ENCODE results near the gene OPCML. TPM values are rescaled to one million over a fixed set of nuclear protein-coding genes. Genes with fewer than 3 reads are reported as not detected.

Gene OPCML
- total RNA-seq, 1 donor from 2014 or later = 1.2 TPM

- Mint-ChIP-seq H3K9me3 (no peaks in the 10 kb centered on the region), H3K4me1 (peaks cover 4% of the 10 kb centered on the region), H3K27ac (ENCODE audit: unreplicated experiment) (no peak overlapping the region), H3K4me3 (no peak overlapping the region), H3K36me3 (ENCODE audit: low read depth) (no peaks in the 10 kb centered on the region), H3K27me3 (ENCODE audit: low read depth) (no peaks in the 10 kb centered on the region)
- DNase-seq (ENCODE audit: low read depth, low spot score) = no peak
- no peak for TF ChIP-seq CTCF (conservative IDR thresholded peaks at IDR 0.05)
Observed at GRCh38 chr11:132844956-132845696, 687.2 kb downstream of the OPCML start.

- peaks cover 4% of the 10 kb centered on the region for H3K4me1 Mint-ChIP-seq
- H3K27ac Mint-ChIP-seq (ENCODE audit: unreplicated experiment) = no peak overlapping the region
- no peak for TF ChIP-seq CTCF (conservative IDR thresholded peaks at IDR 0.05)
- H3K36me3 Mint-ChIP-seq (ENCODE audit: low read depth) = no peaks in the 10 kb centered on the region
- H3K9me3 Mint-ChIP-seq = peaks cover 3% of the 10 kb centered on the region
- H3K4me3 Mint-ChIP-seq = no peak overlapping the region
- no peak for DNase-seq (ENCODE audit: low read depth, low spot score)
- H3K27me3 Mint-ChIP-seq (ENCODE audit: low read depth) = no peaks in the 10 kb centered on the region
Observed at GRCh38 chr11:132840660-132841059, 691.6 kb downstream of the OPCML start.

DNA sequence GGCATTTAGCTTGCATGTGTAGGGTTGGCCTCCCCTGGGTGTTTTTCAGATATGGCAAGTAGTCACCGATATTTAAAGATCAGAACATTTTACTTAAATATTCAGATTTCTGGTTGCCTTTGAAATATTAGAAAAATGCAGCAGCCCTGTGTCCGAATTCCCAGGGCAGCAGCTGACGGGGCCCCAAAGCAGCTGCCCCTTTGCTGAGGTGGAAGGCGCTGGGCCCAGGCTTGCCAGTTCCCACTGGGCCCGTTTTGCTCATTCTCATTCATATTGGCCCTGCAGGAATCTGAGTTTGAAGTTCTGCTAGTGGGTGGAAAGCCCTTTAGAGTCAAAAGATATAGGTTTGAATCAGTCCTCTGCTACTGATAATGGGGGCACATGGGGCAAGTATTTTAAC is 692.1 kb downstream of the OPCML start:
- H3K9me3 Mint-ChIP-seq = peaks cover 3% of the 10 kb centered on the region
- no peak for TF ChIP-seq CTCF (conservative IDR thresholded peaks at IDR 0.05)

GRCh38 chr11:132839236-132839945 is 692.9 kb downstream of the OPCML start:
- Mint-ChIP-seq H3K27ac (ENCODE audit: unreplicated experiment) (no peak overlapping the region), H3K4me1 (peaks cover 4% of the 10 kb centered on the region), H3K27me3 (ENCODE audit: low read depth) (no peaks in the 10 kb centered on the region), H3K36me3 (ENCODE audit: low read depth) (no peaks in the 10 kb centered on the region), H3K9me3 (peaks cover 3% of the 10 kb centered on the region), H3K4me3 (no peak overlapping the region)
- no peak for TF ChIP-seq CTCF (conservative IDR thresholded peaks at IDR 0.05)
- DNase-seq (ENCODE audit: low read depth, low spot score) = no peak

More for the DNA sequence above, 692.1 kb downstream of the OPCML start:
- Mint-ChIP-seq H3K4me3 (no peak overlapping the region), H3K36me3 (ENCODE audit: low read depth) (no peaks in the 10 kb centered on the region), H3K27me3 (ENCODE audit: low read depth) (no peaks in the 10 kb centered on the region), H3K27ac (ENCODE audit: unreplicated experiment) (no peak overlapping the region), H3K4me1 (peaks cover 4% of the 10 kb centered on the region)
- DNase-seq (ENCODE audit: low read depth, low spot score) = no peak

- no peak for TF ChIP-seq CTCF (conservative IDR thresholded peaks at IDR 0.05)
- Mint-ChIP-seq H3K27me3 (ENCODE audit: low read depth) (no peaks in the 10 kb centered on the region), H3K36me3 (ENCODE audit: low read depth) (no peaks in the 10 kb centered on the region), H3K4me3 (no peak overlapping the region), H3K27ac (ENCODE audit: unreplicated experiment) (no peak overlapping the region), H3K9me3 (peaks cover 3% of the 10 kb centered on the region), H3K4me1 (peaks cover 4% of the 10 kb centered on the region)
- no peak for DNase-seq (ENCODE audit: low read depth, low spot score)
Observed at GRCh38 chr11:132838627-132839026, 693.7 kb downstream of the OPCML start.

Data from neural crest cell (in vitro differentiated cells).